K562 (cell line): ENCODE measurements around the gene LTO1.

Experiments
- MYBL2 ChIP-seq, 2 experiments: fragments of 450-650 bp in 1 of 2; sonication (generic) in 1 of 2; formaldehyde crosslinking in 1 of 2; IDR thresholded peaks; 2 replicates each; pipeline versions ENCODE4 v1.6.1 to v1.8.1; 2017 to 2022; ENCODE audit warnings: borderline replicate concordance in 1 of 2, inconsistent platforms in 1 of 2, low read depth in 1 of 2, mild to moderate bottlenecking in 1 of 2, missing genetic modification reagents in 1 of 2, moderate library complexity in 1 of 2
- POLR2H ChIP-seq: IDR thresholded peaks from 2 replicates; pipeline ENCODE4 v1.6.1; 2016; ENCODE audit warnings: missing genetic modification characterization, low read depth, mild to moderate bottlenecking, control low read depth, missing compliant biosample characterization, moderate library complexity
- TBP ChIP-seq: optimal IDR thresholded peaks from 2 replicates; pipeline ENCODE3; 2011; ENCODE audit warnings: low read depth, low read length, improper control_type of control experiment
- ZBTB8A ChIP-seq: fragments of 450-650 bp; IDR thresholded peaks from 2 replicates; pipeline ENCODE4 v1.6.1; 2018; ENCODE audit warnings: mild to moderate bottlenecking, moderate library complexity; ENCODE audit not compliant: partially characterized antibody
- ZNF324 ChIP-seq: fragments of 250-450 bp; sonication (Bioruptor Pico); IDR thresholded peaks from 2 replicates; pipeline ENCODE4 v1.4.0; 2020; ENCODE audit warnings: mild to moderate bottlenecking
- TF ChIP-seq, protein P1 (sequence below), 3 experiments: IDR thresholded peaks in 2 of 3; conservative IDR thresholded peaks in 1 of 3; 2 replicates each; pipeline ENCODE4 v1.5.1; 2011 to 2012; ENCODE audit warnings: low read length in 3 of 3, mild to moderate bottlenecking in 3 of 3, control low read depth in 2 of 3, improper control_type of control experiment in 1 of 3, inconsistent platforms in 1 of 3, low read depth in 1 of 3, mixed read lengths in 1 of 3, moderate library complexity in 1 of 3; ENCODE audit not compliant: insufficient read depth in 2 of 3

DNA sequence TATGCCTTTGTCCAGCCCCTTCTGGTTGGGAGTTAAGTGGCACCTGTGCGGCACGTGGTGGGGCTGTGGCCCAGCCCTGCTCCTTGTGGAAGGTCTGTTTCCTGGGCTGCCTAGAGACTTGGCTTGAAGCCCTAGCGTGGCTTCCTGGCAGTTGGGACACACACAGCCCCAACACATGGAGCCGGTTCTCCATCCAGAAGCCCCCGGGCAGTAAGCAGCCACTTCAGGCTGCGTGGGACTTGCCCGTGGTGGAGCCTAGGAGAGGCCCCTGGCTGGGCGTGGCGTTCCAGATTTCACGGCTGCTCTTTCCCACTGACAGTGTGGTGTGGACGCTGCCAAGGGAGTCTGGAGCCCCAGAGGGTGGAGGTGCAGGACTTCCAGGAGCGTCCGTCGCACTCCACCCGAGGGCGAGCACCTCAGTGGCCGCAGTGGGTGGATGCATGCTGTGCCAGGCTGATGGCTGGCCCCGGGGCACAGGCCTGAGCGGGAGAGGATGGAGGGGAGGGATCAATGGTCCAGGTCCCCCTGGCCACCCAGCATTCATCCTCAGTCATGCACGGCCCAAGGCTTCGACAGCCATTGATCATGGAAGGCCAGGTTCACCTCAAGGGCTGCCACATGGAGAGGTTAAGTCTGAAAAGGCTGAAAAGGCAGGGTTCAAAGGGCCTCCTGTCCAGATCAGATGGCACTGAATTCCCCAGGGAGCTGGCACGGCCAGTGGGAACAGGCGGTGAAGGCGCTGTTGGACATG, 24.9 kb downstream of the LTO1 start:
- TF ChIP-seq ZBTB8A = no peak
- TF ChIP-seq, protein P1, sequence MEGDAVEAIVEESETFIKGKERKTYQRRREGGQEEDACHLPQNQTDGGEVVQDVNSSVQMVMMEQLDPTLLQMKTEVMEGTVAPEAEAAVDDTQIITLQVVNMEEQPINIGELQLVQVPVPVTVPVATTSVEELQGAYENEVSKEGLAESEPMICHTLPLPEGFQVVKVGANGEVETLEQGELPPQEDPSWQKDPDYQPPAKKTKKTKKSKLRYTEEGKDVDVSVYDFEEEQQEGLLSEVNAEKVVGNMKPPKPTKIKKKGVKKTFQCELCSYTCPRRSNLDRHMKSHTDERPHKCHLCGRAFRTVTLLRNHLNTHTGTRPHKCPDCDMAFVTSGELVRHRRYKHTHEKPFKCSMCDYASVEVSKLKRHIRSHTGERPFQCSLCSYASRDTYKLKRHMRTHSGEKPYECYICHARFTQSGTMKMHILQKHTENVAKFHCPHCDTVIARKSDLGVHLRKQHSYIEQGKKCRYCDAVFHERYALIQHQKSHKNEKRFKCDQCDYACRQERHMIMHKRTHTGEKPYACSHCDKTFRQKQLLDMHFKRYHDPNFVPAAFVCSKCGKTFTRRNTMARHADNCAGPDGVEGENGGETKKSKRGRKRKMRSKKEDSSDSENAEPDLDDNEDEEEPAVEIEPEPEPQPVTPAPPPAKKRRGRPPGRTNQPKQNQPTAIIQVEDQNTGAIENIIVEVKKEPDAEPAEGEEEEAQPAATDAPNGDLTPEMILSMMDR (IDR thresholded peaks at IDR 0.05 in 2 of 3, conservative IDR thresholded peaks at IDR 0.05 in 1 of 3; ENCODE audit: insufficient read depth in 2 of 3, low read depth in 1 of 3, low read length in 3 of 3) = no peak
- no peak for TF ChIP-seq ZNF324 (CRISPR knock-in tag)
- no peak for TF ChIP-seq MYBL2 (IDR thresholded peaks at IDR 0.05; ENCODE audit: low read depth)
- TF ChIP-seq MYBL2 (CRISPR knock-in tag; IDR thresholded peaks at IDR 0.05; ENCODE audit: borderline replicate concordance) = no peak
- no peak for TF ChIP-seq POLR2H
- TF ChIP-seq TBP = no peak
